PC-3 (cell line): Measurements from ENCODE around the gene ZFYVE19. TPM values are rescaled to one million over a fixed set of nuclear protein-coding genes. Genes with fewer than 3 reads are reported as not detected.

Experiments used
- ATAC-seq: fragments of 200-7000 bp; cut with Tn5 transposase; 2 replicates; pipeline ENCODE4 v1.9.1; 2020; ENCODE audit warnings: mild to moderate bottlenecking, moderate library complexity
- BruUV-seq: library from RNA; stranded (reverse); fragments of 400-500 nt; replicated peaks from 2 replicates; lab custom pipeline; 2021; lab: Mats Ljungman, UMichigan
- CTCF ChIA-PET: fragments of 300-600 bp; sonication (Branson Sonifier 250); formaldehyde crosslinking; loops from one replicate; lab custom pipeline; 2022; ENCODE audit warnings: antibody characterized with exemption; lab: Charles Lee
- POLR2A ChIA-PET: fragments of 300-600 bp; sonication (Branson Sonifier 250); formaldehyde crosslinking; loops from one replicate; lab custom pipeline; 2022; ENCODE audit warnings: antibody characterized with exemption; ENCODE audit not compliant: unreplicated experiment; lab: Charles Lee
- DNase-seq: peaks from one replicate; pipeline ENCODE4 v3.0.0-alpha.2; 2015
- H2AFZ ChIP-seq: fragments of 300-600 bp; sonication (generic); 2 replicates; pipeline ENCODE4 v1.6.0; 2016; ENCODE audit warnings: antibody characterized with exemption, low read length
- H3F3A ChIP-seq: fragments of 300-600 bp; sonication (generic); one replicate; pipeline ENCODE4 v1.6.0; 2017; ENCODE audit warnings: antibody characterized with exemption, low read length, control low read depth, mild to moderate bottlenecking; ENCODE audit not compliant: unreplicated experiment
- H3K27ac ChIP-seq: fragments of 300-600 bp; sonication (generic); 2 replicates; pipeline ENCODE4 v1.5.1; 2016; ENCODE audit warnings: mild to moderate bottlenecking, low read length
- H3K27me3 ChIP-seq: fragments of 300-600 bp; sonication (generic); 2 replicates; pipeline ENCODE4 v1.6.1; 2016; ENCODE audit warnings: low read length, mixed read lengths
- H3K36me3 ChIP-seq: fragments of 300-600 bp; sonication (generic); 2 replicates; pipeline ENCODE4 v1.6.1; 2016; ENCODE audit warnings: low read depth, mixed run types, low read length, mixed read lengths
- H3K4me1 ChIP-seq: fragments of 300-600 bp; sonication (generic); 2 replicates; pipeline ENCODE4 v1.5.1; 2016; ENCODE audit warnings: low read length; ENCODE audit not compliant: insufficient read depth
- H3K4me2 ChIP-seq: fragments of 300-600 bp; sonication (generic); 2 replicates; pipeline ENCODE4 v1.6.0; 2016; ENCODE audit warnings: low read length
- H3K4me3 ChIP-seq: fragments of 300-600 bp; sonication (generic); 2 replicates; pipeline ENCODE4 v1.5.1; 2016; ENCODE audit warnings: mild to moderate bottlenecking, low read length, mixed read lengths
- H3K79me2 ChIP-seq: fragments of 300-600 bp; sonication (generic); 2 replicates; pipeline ENCODE4 v1.6.1; 2017; ENCODE audit warnings: low read length, mixed read lengths
- H3K9ac ChIP-seq: fragments of 300-600 bp; sonication (generic); 2 replicates; pipeline ENCODE4 v1.6.0; 2016; ENCODE audit warnings: mild to moderate bottlenecking, low read length
- H3K9me2 ChIP-seq: fragments of 300-600 bp; sonication (generic); replicated peaks from 2 replicates; pipeline ENCODE4 v1.6.1; 2016; ENCODE audit warnings: mixed run types, low read length, mixed read lengths
- H3K9me3 ChIP-seq: fragments of 300-600 bp; sonication (generic); 2 replicates; pipeline ENCODE4 v1.6.1; 2016; ENCODE audit warnings: low read length, mixed read lengths
- H4K20me1 ChIP-seq: fragments of 300-600 bp; sonication (generic); 2 replicates; pipeline ENCODE4 v1.6.1; 2016; ENCODE audit warnings: low read length, mixed read lengths
- EZH2 ChIP-seq: fragments of 300-600 bp; sonication (generic); IDR thresholded peaks from one replicate; pipeline ENCODE4 v1.6.1; 2017; ENCODE audit warnings: antibody characterized with exemption, mild to moderate bottlenecking, low read length; ENCODE audit not compliant: unreplicated experiment
- EZH2phosphoT487 ChIP-seq: fragments of 300-600 bp; sonication (generic); IDR thresholded peaks from 2 replicates; pipeline ENCODE4 v1.6.1; 2018; ENCODE audit warnings: mild to moderate bottlenecking, antibody characterized with exemption, low read length, borderline replicate concordance
- intact Hi-C: fragments of 100-400 bp; cut with micrococcal nuclease; formaldehyde crosslinking; loops from 2 replicates; pipeline ENCODE4 v1.9.0; 2023
- total RNA-seq: library from RNA; depleted of rRNA; stranded (reverse); fragments of >200 nt; gene quantifications from 2 replicates; pipeline ENCODE4 v1.2.3, GENCODE V29; 2014
- TF ChIP-seq, protein P1 (sequence below): fragments of 300-600 bp; sonication (generic); conservative IDR thresholded peaks from 2 replicates; pipeline ENCODE4 v1.5.1; 2017; ENCODE audit warnings: antibody characterized with exemption, low read depth, mild to moderate bottlenecking, low read length

ZFYVE19 gene
- total RNA-seq, 1 experiment from 2014 or later, result 32.3 TPM

- no peaks in the 10 kb centered on the region for H3K27me3 ChIP-seq
- CTCF ChIA-PET, result interaction anchor here (0.6 to 1.2 kb wide), 2 partner anchors 45 to 69 kb away, joined by 3 to 8 read pairs; no protein-coding TSS in a partner anchor
- BruUV-seq, result no TSS peak
- peaks cover 52% of the 10 kb centered on the region for H3K79me2 ChIP-seq
- no peaks in the 10 kb centered on the region for H3K9me3 ChIP-seq
- H3K4me1 ChIP-seq, result peaks cover 70% of the 10 kb centered on the region
- POLR2A ChIA-PET, result interaction anchor here (0.6 kb wide), 1 partner anchor 105 kb away, joined by 3 read pairs; no protein-coding TSS in a partner anchor
- intact Hi-C loops, result loop anchor here (5.0 kb wide), 2 partner anchors 102 to 198 kb away; partner anchors contain the start of genes KNL1 and VPS18
- no peak overlapping the region for H3K27ac ChIP-seq
- no peaks in the 10 kb centered on the region for H3K9me2 ChIP-seq
- H3K9ac ChIP-seq, result no peak overlapping the region
- ATAC-seq (no peak), DNase-seq (no peak)
- H4K20me1 ChIP-seq, result no peaks in the 10 kb centered on the region
- TF ChIP-seq, protein P1, sequence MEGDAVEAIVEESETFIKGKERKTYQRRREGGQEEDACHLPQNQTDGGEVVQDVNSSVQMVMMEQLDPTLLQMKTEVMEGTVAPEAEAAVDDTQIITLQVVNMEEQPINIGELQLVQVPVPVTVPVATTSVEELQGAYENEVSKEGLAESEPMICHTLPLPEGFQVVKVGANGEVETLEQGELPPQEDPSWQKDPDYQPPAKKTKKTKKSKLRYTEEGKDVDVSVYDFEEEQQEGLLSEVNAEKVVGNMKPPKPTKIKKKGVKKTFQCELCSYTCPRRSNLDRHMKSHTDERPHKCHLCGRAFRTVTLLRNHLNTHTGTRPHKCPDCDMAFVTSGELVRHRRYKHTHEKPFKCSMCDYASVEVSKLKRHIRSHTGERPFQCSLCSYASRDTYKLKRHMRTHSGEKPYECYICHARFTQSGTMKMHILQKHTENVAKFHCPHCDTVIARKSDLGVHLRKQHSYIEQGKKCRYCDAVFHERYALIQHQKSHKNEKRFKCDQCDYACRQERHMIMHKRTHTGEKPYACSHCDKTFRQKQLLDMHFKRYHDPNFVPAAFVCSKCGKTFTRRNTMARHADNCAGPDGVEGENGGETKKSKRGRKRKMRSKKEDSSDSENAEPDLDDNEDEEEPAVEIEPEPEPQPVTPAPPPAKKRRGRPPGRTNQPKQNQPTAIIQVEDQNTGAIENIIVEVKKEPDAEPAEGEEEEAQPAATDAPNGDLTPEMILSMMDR, result no peak
- TF ChIP-seq EZH2 (no peak), EZH2phosphoT487 (no peak)
- H3K4me2 ChIP-seq, result no peak overlapping the region
- H3K4me3 ChIP-seq, result no peak overlapping the region
- H2AFZ ChIP-seq, result no peak overlapping the region
- H3K36me3 ChIP-seq, result no peaks in the 10 kb centered on the region
- peaks cover 12% of the 10 kb centered on the region for H3F3A ChIP-seq
These were observed 16.9 kb upstream of the ZFYVE19 start for GRCh38 chr15:40789999-40790398.

GRCh38 chr15:40790718-40791117, 16.2 kb upstream of the ZFYVE19 start:
- CTCF ChIA-PET, result interaction anchor here (0.6 to 1.2 kb wide), 3 partner anchors 67 to 101 kb away, joined by 3 to 8 read pairs (median 5); no protein-coding TSS in a partner anchor
- POLR2A ChIA-PET, result interaction anchor here (0.6 kb wide), 1 partner anchor 105 kb away, joined by 3 read pairs; no protein-coding TSS in a partner anchor

More at GRCh38 chr15:40790718-40791117, 16.2 kb upstream of the ZFYVE19 start:
- Histone ChIP-seq H3K4me2 (no peak overlapping the region), H3K9ac (no peak overlapping the region), H3K79me2 (peaks cover 52% of the 10 kb centered on the region), H3K9me3 (no peaks in the 10 kb centered on the region), H3K27me3 (no peaks in the 10 kb centered on the region), H3K27ac (peak overlapping the region; percentile 48), H3K9me2 (no peaks in the 10 kb centered on the region), H3K4me3 (no peak overlapping the region), H2AFZ (no peak overlapping the region), H3K4me1 (peaks cover 62% of the 10 kb centered on the region), H3K36me3 (no peaks in the 10 kb centered on the region), H3F3A (peaks cover 9% of the 10 kb centered on the region), H4K20me1 (no peaks in the 10 kb centered on the region)
- DNase-seq (peak; percentile 10), ATAC-seq (no peak)
- TF ChIP-seq EZH2phosphoT487 (no peak), EZH2 (no peak)
- TF ChIP-seq, protein P1, result no peak
- intact Hi-C loops, result no loop called here
- BruUV-seq, result no TSS peak
